GM18517 (cell line): ENCODE data around the gene CCR5AS.

Experiments used
- ATAC-seq: cut with Tn5 transposase; IDR thresholded peaks from one replicate; pipeline ENCODE4 v1.9.1; 2021; ENCODE audit warnings: mild to moderate bottlenecking, moderate library complexity; ENCODE audit not compliant: unreplicated experiment

CCR5AS gene

GRCh38 chr3:46321461-46322104 lies 85.3 kb downstream of the CCR5AS start:
- no peak for ATAC-seq

- ATAC-seq, result no peak
Measured at GRCh38 chr3:46318207-46318927, 88.5 kb downstream of the CCR5AS start.

GRCh38 chr3:46316206-46316605 lies 90.7 kb downstream of the CCR5AS start:
- ATAC-seq, result no peak

GRCh38 chr3:46314517-46314916 lies 92.3 kb downstream of the CCR5AS start:
- ATAC-seq, result no peak
